DND-41 (cell line): ENCODE results near the gene ZSCAN30.

ENCODE experiments used
- ATAC-seq: fragments of 200-7000 bp; cut with Tn5 transposase; 3 replicates; pipeline ENCODE4 v1.9.1; 2021; ENCODE audit warnings: low read depth; ENCODE audit not compliant: insufficient read depth
- DNase-seq: peaks from one replicate; pipeline ENCODE4 v3.0.0-alpha.2; 2020
- H2AFZ ChIP-seq: 2 replicates; pipeline ENCODE4 v1.6.0; 2012; ENCODE audit warnings: low read depth, low read length
- H3K27ac ChIP-seq: 2 replicates; pipeline ENCODE4 v1.5.1; 2012; ENCODE audit warnings: low read length, inconsistent platforms
- H3K27me3 ChIP-seq: fragments of 200-600 bp; sonication (generic); 2 replicates; pipeline ENCODE4 v1.6.0; 2012; ENCODE audit warnings: low read length, mild to moderate bottlenecking, inconsistent platforms; ENCODE audit not compliant: insufficient read depth, poor library complexity
- H3K36me3 ChIP-seq: 2 replicates; pipeline ENCODE4 v1.5.1; 2012; ENCODE audit warnings: low read length, inconsistent platforms; ENCODE audit not compliant: insufficient read depth
- H3K4me1 ChIP-seq: 2 replicates; pipeline ENCODE4 v1.5.1; 2012; ENCODE audit warnings: mild to moderate bottlenecking, low read length; ENCODE audit not compliant: insufficient read depth
- H3K4me2 ChIP-seq: 2 replicates; pipeline ENCODE4 v1.6.0; 2012; ENCODE audit warnings: mild to moderate bottlenecking, moderate library complexity, low read length, inconsistent platforms; ENCODE audit not compliant: insufficient read depth
- H3K4me3 ChIP-seq, 2 experiments: fragments of 200-600 bp in 1 of 2; shearing (Covaris generic) in 1 of 2; 2 replicates each; pipeline ENCODE4 v1.5.1; 2012 to 2016; ENCODE audit warnings: inconsistent platforms in 2 of 2, low read length in 2 of 2, mild to moderate bottlenecking in 2 of 2, low read depth in 1 of 2, moderate library complexity in 1 of 2
- H3K79me2 ChIP-seq: 2 replicates; pipeline ENCODE4 v1.6.0; 2012; ENCODE audit warnings: low read length, inconsistent platforms; ENCODE audit not compliant: insufficient read depth
- H3K9ac ChIP-seq: 2 replicates; pipeline ENCODE4 v1.6.0; 2012; ENCODE audit warnings: low read depth, mild to moderate bottlenecking, inconsistent platforms, low read length, moderate library complexity
- H3K9me3 ChIP-seq: 2 replicates; pipeline ENCODE4 v1.5.1; 2012; ENCODE audit warnings: low read length, moderate library complexity, mild to moderate bottlenecking, inconsistent platforms; ENCODE audit not compliant: insufficient read depth, severe bottlenecking
- H4K20me1 ChIP-seq: 2 replicates; pipeline ENCODE4 v1.6.0; 2012; ENCODE audit warnings: low read length; ENCODE audit not compliant: insufficient read depth
- CTCF ChIP-seq: IDR thresholded peaks from 2 replicates; pipeline ENCODE4 v1.5.1; 2012; ENCODE audit warnings: borderline replicate concordance, low read length, moderate library complexity, mild to moderate bottlenecking; ENCODE audit not compliant: poor library complexity, severe bottlenecking; ENCODE audit errors: extremely low read depth
- EZH2 ChIP-seq: IDR thresholded peaks from 3 replicates; pipeline ENCODE4 v1.6.1; 2012; ENCODE audit warnings: borderline replicate concordance, low read depth, mild to moderate bottlenecking, moderate library complexity, low read length, inconsistent platforms; ENCODE audit not compliant: severe bottlenecking

ZSCAN30 gene

GRCh38 chr18:35264409-35264808 lies 25.6 kb downstream of the ZSCAN30 start:
- Histone ChIP-seq H3K9me3 (no peaks in the 10 kb centered on the region), H3K36me3 (peaks cover 22% of the 10 kb centered on the region), H3K4me1 (peaks cover 25% of the 10 kb centered on the region), H2AFZ (no peak overlapping the region), H3K9ac (no peak overlapping the region), H3K27ac (no peak overlapping the region), H3K27me3 (no peaks in the 10 kb centered on the region), H3K4me3 (no peak overlapping the region), H3K4me2 (no peak overlapping the region), H3K79me2 (no peaks in the 10 kb centered on the region), H4K20me1 (no peaks in the 10 kb centered on the region)
- DNase-seq (no peak), ATAC-seq (no peak)
- TF ChIP-seq EZH2 (no peak), CTCF (no peak)

GRCh38 chr18:35256947-35257346 lies 33.1 kb downstream of the ZSCAN30 start:
- ATAC-seq = no peak
- no peaks in the 10 kb centered on the region for H3K9me3 ChIP-seq
- DNase-seq = no peak
- no peak for TF ChIP-seq CTCF
- TF ChIP-seq EZH2 = no peak
- H3K4me2 ChIP-seq = no peak overlapping the region
- H3K27ac ChIP-seq = no peak overlapping the region
- no peaks in the 10 kb centered on the region for H3K27me3 ChIP-seq
- no peaks in the 10 kb centered on the region for H3K79me2 ChIP-seq
- no peak overlapping the region for H3K9ac ChIP-seq
- no peaks in the 10 kb centered on the region for H3K4me1 ChIP-seq
- H3K4me3 ChIP-seq = no peak overlapping the region
- no peaks in the 10 kb centered on the region for H4K20me1 ChIP-seq
- peaks cover 29% of the 10 kb centered on the region; the same call in 1 of the 2 replicates for H3K36me3 ChIP-seq
- H2AFZ ChIP-seq = no peak overlapping the region

GRCh38 chr18:35253655-35254287 lies 36.3 kb downstream of the ZSCAN30 start:
- Histone ChIP-seq H3K27me3 (no peaks in the 10 kb centered on the region), H3K27ac (no peak overlapping the region), H3K4me3 (no peak overlapping the region), H2AFZ (no peak overlapping the region), H3K9me3 (no peaks in the 10 kb centered on the region), H3K36me3 (peaks cover 32% of the 10 kb centered on the region; the same call in 1 of the 2 replicates), H3K9ac (no peak overlapping the region), H4K20me1 (no peaks in the 10 kb centered on the region), H3K4me2 (no peak overlapping the region), H3K79me2 (no peaks in the 10 kb centered on the region), H3K4me1 (no peaks in the 10 kb centered on the region)
- ATAC-seq = no peak
- no peak for DNase-seq
- TF ChIP-seq EZH2 (no peak), CTCF (no peak)
